Amniotic epithelial cell (primary cell): ENCODE results near the gene UGT1A5.
"Not testable (repeated sequence)": the region's sequence is repeated elsewhere in the genome, so short reads cannot be mapped to it uniquely, and the experiment has no call there.

Experiments used
- DNase-seq: peaks from one replicate; pipeline ENCODE4 v3.0.0-alpha.2; 2010; ENCODE audit warnings: low read depth

Gene UGT1A5

GRCh38 chr2:233693963-233694362 lies 18.7 kb upstream of the UGT1A5 start:
- DNase-seq: no peak

GRCh38 chr2:233698740-233699139 lies 14.0 kb upstream of the UGT1A5 start:
- no peak for DNase-seq

- DNase-seq: peak; percentile 52
Measured at GRCh38 chr2:233699424-233700027, 13.2 kb upstream of the UGT1A5 start.

- peak; percentile 90 for DNase-seq
Measured at GRCh38 chr2:233700028-233700635, 12.6 kb upstream of the UGT1A5 start.

GRCh38 chr2:233700842-233701241 lies 11.9 kb upstream of the UGT1A5 start:
- DNase-seq: not testable (repeated sequence)

GRCh38 chr2:233702238-233702637 lies 10.5 kb upstream of the UGT1A5 start:
- no peak for DNase-seq

- peak; percentile 14 for DNase-seq
Measured at GRCh38 chr2:233705911-233706506, 6.7 kb upstream of the UGT1A5 start.

GRCh38 chr2:233706720-233707119 lies 6.0 kb upstream of the UGT1A5 start:
- DNase-seq: peak; percentile 55

GRCh38 chr2:233707940-233708644 lies 4.6 kb upstream of the UGT1A5 start:
- DNase-seq: peak; percentile 36

- no peak for DNase-seq
Measured at GRCh38 chr2:233708942-233709341, 3.8 kb upstream of the UGT1A5 start.

- DNase-seq: peak; percentile 59
Measured at GRCh38 chr2:233711312-233712008, 1.2 kb upstream of the UGT1A5 start.

- no peak for DNase-seq
Measured at GRCh38 chr2:233713262-233713615, 532 bp downstream of the UGT1A5 start.

GRCh38 chr2:233714121-233714520 lies 1.4 kb downstream of the UGT1A5 start:
- DNase-seq: no peak

GRCh38 chr2:233718552-233718951 lies 5.8 kb downstream of the UGT1A5 start, which contains the start of gene UGT1A4:
Gene UGT1A4 (plus strand): TSS chr2:233718736. CDS start chr2:233718821, 85 bp downstream.
- DNase-seq: no peak

- DNase-seq: no peak
Measured at GRCh38 chr2:233728723-233729301, 16.1 kb downstream of the UGT1A5 start, which contains the start of gene UGT1A3. Gene UGT1A3 (plus strand): TSS chr2:233729042. CDS start chr2:233729127, 85 bp downstream.

- DNase-seq: not testable (repeated sequence)
Measured at GRCh38 chr2:233736868-233737653, 24.4 kb downstream of the UGT1A5 start.

- DNase-seq: no peak
Measured at GRCh38 chr2:233740870-233741269, 28.2 kb downstream of the UGT1A5 start.

- DNase-seq: no peak
Measured at GRCh38 chr2:233743464-233744259, 31.0 kb downstream of the UGT1A5 start.

- no peak for DNase-seq
Measured at GRCh38 chr2:233745073-233745755, 32.5 kb downstream of the UGT1A5 start.
